VCaP (cell line): ENCODE results near the gene PXDC1.
A peak's percentile ranks its signal among the peaks of the same experiment; 100 is the strongest.

Experiments used
- H3K27ac ChIP-seq: fragments of 450-650 bp; 2 replicates; pipeline ENCODE4 v1.5.1; 2017
- TF ChIP-seq, protein P1 (sequence below): fragments of 450-650 bp; conservative IDR thresholded peaks from 2 replicates; pipeline ENCODE4 v1.5.1; 2017; ENCODE audit warnings: mild to moderate bottlenecking, moderate library complexity

The PXDC1 gene

DNA sequence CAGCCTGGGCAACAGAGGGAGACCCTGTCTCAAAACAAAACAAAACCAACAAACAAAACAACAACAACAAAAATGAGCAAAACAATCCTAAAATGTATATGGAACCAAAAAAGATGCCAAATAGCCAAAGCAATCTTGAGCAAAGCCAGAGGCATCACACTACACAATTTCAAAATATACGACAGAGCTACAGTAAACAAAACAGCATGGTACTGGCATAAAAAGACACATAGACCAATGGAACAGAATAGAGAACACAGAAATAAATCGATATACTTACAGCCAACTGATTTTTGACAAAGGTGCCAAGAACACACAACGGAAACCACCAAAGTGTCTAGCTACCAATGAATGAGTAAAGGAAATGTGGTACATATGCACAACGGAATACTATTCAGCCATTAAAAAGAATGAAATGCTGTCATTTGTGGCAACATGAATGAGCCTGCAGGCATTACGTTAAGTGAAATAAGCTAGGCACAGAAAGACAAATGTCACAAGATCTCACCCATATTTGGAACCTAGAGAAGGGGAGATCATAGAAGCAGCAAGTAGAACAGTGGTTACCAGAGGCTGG is 16.4 kb downstream of the PXDC1 start:
- H3K27ac ChIP-seq = no peak overlapping the region
- TF ChIP-seq, protein P1, sequence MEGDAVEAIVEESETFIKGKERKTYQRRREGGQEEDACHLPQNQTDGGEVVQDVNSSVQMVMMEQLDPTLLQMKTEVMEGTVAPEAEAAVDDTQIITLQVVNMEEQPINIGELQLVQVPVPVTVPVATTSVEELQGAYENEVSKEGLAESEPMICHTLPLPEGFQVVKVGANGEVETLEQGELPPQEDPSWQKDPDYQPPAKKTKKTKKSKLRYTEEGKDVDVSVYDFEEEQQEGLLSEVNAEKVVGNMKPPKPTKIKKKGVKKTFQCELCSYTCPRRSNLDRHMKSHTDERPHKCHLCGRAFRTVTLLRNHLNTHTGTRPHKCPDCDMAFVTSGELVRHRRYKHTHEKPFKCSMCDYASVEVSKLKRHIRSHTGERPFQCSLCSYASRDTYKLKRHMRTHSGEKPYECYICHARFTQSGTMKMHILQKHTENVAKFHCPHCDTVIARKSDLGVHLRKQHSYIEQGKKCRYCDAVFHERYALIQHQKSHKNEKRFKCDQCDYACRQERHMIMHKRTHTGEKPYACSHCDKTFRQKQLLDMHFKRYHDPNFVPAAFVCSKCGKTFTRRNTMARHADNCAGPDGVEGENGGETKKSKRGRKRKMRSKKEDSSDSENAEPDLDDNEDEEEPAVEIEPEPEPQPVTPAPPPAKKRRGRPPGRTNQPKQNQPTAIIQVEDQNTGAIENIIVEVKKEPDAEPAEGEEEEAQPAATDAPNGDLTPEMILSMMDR = no peak

DNA sequence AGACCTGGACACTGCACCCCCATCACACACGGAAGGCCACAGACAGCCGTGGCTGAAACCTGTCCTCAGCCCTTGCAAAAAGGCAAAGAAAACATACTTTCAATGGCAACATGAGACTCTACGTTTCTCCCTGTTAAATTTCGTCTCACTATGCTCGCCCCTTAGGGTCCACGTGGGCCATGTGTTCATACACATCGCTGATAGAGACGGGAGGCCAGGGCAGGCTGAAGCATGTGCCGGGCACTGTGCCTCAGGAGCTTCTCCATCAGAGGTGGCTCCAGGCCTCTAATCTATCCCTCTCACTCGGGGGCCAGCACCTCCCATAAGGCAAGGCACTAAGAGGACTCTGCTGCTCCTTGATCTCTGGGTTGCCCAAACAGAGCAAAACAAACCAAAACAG is 17.5 kb downstream of the PXDC1 start:
- H3K27ac ChIP-seq = no peak overlapping the region
- TF ChIP-seq, protein P1 = no peak

DNA sequence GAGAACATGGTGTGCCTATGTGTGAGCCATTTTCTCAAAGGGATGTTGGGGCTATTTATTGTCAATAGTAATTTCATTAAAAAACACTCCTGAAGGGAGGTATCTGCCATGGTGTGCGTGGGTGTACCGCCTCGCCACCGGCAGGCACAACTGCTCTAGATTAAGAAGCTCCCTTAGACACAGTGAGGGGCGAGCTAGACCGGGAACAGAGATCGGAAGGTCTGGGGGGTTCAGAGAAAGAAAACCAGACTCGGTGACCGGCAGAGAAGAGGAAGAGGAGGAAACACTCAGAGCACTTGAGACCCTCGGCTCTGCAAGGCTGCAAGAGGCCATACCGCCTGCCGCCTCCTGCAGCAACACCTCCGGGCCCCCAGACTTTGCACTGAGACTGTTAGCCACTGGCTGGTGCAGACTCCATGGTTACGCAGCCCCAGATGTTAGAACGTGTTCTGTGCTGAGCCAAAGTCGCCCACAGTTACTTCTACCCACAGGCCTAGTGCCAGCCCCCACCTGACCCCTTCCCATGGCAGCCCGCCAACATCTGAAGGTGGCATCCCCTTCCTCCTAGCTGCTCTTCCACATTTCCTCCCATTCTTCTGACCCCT is 18.1 kb downstream of the PXDC1 start:
- TF ChIP-seq, protein P1 = no peak
- no peak overlapping the region for H3K27ac ChIP-seq

DNA sequence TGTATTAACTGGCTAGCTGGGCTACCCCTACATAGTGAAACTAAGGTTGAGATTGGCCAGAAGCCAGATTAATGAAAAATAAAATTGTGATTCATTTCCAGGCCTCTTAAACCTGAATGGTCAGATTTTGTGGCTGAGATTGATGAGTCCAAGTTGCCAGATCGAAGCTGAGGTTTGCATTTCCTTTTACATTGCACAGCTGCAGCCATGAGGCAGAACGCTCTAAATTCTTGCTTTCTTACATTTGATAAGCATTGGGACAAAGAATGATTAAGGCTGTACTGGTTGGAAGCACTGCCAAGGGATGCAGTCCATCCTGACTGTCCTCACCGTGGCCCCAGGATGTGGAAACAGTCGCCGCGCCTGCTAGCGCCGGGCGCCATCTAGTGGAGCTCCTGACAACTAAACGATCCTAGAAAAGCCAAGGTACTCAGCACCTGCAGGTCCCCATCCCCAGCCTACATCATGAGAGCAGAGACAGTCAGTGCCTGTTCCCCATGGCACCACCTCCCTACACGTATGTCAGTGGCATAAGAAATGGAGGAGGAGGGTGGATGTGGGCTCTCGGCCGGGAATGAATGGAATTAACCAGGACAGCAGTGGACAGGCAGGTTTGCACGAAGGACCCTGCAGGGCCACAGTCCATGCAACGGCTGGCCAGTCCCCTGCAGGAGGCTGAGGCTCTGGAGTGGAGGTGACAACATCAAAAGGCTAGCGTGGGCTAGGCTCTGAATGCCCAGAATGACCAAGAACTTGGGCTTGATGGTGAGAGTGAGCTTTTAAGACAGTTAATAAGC is 19.0 kb downstream of the PXDC1 start:
- TF ChIP-seq, protein P1 = peak; percentile 89
- H3K27ac ChIP-seq = no peak overlapping the region

DNA sequence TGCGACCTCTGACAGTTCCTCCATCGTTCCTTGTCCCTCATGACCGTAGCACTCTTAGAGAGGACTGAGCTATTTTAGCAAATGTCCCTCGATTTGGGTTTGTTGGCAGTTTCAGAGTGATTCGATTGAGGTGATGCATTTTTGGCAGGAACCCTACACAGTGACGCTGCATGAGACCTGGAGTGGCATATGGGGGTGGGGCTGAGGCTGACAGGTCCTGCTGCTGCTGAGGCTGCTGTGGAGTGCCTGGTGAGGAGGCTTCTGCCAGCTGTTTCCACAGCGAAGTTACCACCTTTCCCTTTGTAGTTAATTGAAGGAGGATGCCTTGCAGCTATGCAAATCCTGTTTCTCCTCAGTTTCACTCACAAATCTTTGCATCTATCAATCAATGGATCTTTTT is 19.8 kb downstream of the PXDC1 start:
- TF ChIP-seq, protein P1 = no peak
- H3K27ac ChIP-seq = no peak overlapping the region

DNA sequence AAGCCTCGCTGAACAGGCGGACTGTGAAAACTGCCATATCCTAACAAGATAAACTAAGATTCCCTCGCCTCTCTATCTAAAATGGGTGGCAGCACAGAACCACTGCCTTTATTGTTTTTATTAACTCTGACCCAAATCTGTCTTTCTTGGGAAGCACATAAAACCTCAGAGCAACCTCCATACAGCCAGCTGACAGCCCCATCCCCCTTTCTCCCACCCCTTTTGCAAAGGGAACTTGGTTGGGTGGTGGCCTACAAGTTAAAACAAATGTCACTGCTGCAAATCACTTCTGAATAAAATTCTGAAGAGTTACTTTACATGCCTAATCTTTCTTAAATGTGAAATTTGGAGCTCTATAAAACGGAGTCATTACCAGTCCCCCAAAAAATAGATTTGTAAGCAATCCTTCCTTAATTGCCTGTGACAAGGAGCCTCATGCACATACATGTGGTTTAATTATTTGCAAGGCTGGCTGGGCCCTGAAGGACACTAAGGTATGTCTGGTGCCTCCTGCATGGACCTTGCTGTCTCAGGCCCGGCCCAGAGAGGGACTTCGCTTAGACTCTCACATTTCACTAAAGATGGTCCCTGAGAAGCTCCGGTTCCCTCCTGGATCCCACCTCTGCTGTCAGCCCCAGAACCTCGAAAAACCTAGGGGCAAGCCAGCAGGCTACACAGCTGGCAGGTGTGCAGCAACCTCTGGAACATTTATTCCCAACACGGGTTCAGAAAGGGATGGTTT is 21.7 kb downstream of the PXDC1 start:
- TF ChIP-seq, protein P1 = no peak
- no peak overlapping the region for H3K27ac ChIP-seq

DNA sequence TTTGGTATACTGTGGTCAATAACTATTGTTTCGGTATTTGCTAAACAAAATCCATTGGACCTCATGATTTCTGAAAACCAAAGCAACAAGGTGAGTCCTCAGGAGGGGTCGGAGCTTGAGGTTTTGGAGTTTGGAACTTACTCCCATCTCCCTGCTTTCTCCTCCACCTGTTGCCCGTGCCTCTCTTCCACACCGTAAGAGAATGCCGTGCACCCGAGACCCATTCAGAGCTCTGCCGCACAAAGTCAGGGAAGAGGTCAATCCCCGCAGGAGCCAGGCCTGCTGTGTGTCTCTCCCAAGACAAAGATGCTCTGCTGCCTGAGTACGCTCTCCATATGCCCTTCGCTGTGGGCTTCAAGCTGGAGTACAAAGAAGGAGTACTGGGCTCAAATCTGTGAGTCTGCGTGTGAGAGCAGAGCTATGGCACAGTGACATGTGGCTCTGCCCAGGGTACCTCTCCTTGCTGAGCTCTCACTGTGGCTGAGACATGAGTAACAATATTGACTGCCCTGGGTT is 23.9 kb downstream of the PXDC1 start:
- TF ChIP-seq, protein P1 = no peak
- no peak overlapping the region for H3K27ac ChIP-seq
